Uterus (tissue), 4 donors: ENCODE results near the gene DUSP28. TPM values are rescaled to one million over a fixed set of nuclear protein-coding genes. Genes with fewer than 3 reads are reported as not detected.
"Not testable (repeated sequence)": the region's sequence is repeated elsewhere in the genome, so short reads cannot be mapped to it uniquely, and the experiment has no call there.

ENCODE experiments used
- DNase-seq, 2 donors: peaks; one replicate each; pipeline ENCODE4 v3.0.0-alpha.2; 2019 to 2020
- H3K27ac ChIP-seq, 2 donors: fragments of 200-600 bp; sonication (generic); 1 replicate in 1 of 2; 2 replicates in 1 of 2; pipeline ENCODE4 v1.5.1; 2016 to 2018
- H3K27me3 ChIP-seq, 2 donors: fragments of 200-600 bp; sonication (generic); one replicate each; pipeline ENCODE4 v1.5.1; 2018 to 2019; ENCODE audit warnings: control low read depth in 1 of 2
- H3K36me3 ChIP-seq, 2 donors: fragments of 200-600 bp; sonication (generic); one replicate each; pipeline ENCODE4 v1.5.1; 2019; ENCODE audit warnings: control low read depth in 1 of 2
- H3K4me1 ChIP-seq, 2 donors: fragments of 200-600 bp; sonication (generic); one replicate each; pipeline ENCODE4 v1.5.1; 2018 to 2019; ENCODE audit warnings: control low read depth in 1 of 2
- H3K4me3 ChIP-seq, 2 donors: fragments of 200-600 bp; sonication (generic); 1 replicate in 1 of 2; 2 replicates in 1 of 2; pipeline ENCODE4 v1.5.1; 2018 to 2019; ENCODE audit warnings: mild to moderate bottlenecking in 1 of 2
- H3K9me3 ChIP-seq, 2 donors: fragments of 200-600 bp; sonication (generic); one replicate each; pipeline ENCODE4 v1.5.1; 2019; ENCODE audit warnings: control low read depth in 1 of 2
- POLR2A ChIP-seq, 2 donors: fragments of 450-650 bp; IDR thresholded peaks; one replicate each; pipeline ENCODE4 v1.6.1; 2016; ENCODE audit warnings: antibody characterized with exemption in 2 of 2, mild to moderate bottlenecking in 1 of 2, moderate library complexity in 1 of 2
- intact Hi-C: fragments of 100-400 bp; cut with DNase I; formaldehyde crosslinking; loops from one replicate; pipeline ENCODE4 v1.15.1; 2023; ENCODE audit warnings: low total_unique reads
- total RNA-seq, 4 donors: library from RNA; depleted of rRNA in 3 of 4; stranded (reverse); fragments of >200 nt in 3 of 4; gene quantifications; one replicate each; pipeline versions ENCODE4 v1.1.0 to v1.2.4, GENCODE V29; 2014 to 2023
- TF ChIP-seq, protein P1 (sequence below), 4 experiments: fragments of 200-600 bp in 2 of 4; fragments of 450-650 bp in 2 of 4; sonication (generic) in 2 of 4; IDR thresholded peaks; one replicate each; pipeline ENCODE4 v1.5.1; 2016 to 2019; ENCODE audit warnings: antibody characterized with exemption in 4 of 4, mild to moderate bottlenecking in 2 of 4, moderate library complexity in 1 of 4
- donor health status: DM: yes; HTN: yes; CAD: no.

The DUSP28 gene
- total RNA-seq, 4 donors from 2014 or later: 0.26 to 3.7 (median 2.6) TPM

DNA sequence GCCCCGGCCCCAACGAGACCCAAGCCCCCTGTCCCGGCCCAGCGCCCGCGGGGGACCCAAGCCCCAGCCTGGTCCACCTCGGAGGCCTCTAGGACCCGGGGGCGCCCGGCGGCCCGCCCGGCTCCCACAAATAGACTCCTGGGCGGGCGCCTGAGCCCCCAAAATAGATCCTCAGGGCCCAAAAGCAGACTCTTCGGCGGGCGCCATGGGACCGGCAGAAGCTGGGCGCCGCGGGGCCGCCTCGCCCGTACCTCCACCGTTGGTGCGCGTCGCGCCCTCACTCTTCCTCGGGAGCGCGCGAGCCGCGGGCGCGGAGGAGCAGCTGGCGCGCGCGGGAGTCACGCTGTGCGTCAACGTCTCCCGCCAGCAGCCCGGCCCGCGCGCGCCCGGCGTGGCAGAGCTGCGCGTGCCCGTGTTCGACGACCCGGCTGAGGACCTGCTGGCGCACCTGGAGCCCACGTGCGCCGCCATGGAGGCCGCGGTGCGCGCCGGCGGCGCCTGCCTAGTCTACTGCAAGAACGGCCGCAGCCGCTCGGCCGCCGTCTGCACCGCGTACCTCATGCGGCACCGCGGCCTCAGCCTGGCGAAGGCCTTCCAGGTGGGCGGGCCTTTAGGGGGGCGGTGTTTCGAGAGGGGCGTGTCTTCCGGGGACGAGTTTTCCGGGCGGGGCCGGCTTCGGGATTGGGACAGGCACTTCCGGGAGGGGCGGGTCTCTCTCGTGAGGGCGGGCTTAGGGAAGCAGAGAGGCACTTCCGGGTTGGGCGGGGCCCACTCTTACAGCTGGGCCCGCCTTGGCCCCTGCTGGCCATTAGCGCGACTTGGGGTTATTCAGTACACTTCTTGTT, 545 bp downstream of the DUSP28 start:
- intact Hi-C loops: no loop called here
- peaks cover 3 to 17% of the 10 kb centered on the region in 2 donors for H3K4me1 ChIP-seq
- H3K27me3 ChIP-seq: peaks cover 0 to 7% of the 10 kb centered on the region in 2 donors
- H3K27ac ChIP-seq: peak overlapping the region; percentile 94 to 98
- TF ChIP-seq POLR2A (IDR thresholded peaks at IDR 0.05): peak; percentile 56 to 93
- TF ChIP-seq, protein P1, sequence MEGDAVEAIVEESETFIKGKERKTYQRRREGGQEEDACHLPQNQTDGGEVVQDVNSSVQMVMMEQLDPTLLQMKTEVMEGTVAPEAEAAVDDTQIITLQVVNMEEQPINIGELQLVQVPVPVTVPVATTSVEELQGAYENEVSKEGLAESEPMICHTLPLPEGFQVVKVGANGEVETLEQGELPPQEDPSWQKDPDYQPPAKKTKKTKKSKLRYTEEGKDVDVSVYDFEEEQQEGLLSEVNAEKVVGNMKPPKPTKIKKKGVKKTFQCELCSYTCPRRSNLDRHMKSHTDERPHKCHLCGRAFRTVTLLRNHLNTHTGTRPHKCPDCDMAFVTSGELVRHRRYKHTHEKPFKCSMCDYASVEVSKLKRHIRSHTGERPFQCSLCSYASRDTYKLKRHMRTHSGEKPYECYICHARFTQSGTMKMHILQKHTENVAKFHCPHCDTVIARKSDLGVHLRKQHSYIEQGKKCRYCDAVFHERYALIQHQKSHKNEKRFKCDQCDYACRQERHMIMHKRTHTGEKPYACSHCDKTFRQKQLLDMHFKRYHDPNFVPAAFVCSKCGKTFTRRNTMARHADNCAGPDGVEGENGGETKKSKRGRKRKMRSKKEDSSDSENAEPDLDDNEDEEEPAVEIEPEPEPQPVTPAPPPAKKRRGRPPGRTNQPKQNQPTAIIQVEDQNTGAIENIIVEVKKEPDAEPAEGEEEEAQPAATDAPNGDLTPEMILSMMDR (IDR thresholded peaks at IDR 0.05): peak; percentile 28 to 49 (median 32)
- DNase-seq: peak; percentile 100
- no peaks in the 10 kb centered on the region for H3K9me3 ChIP-seq
- H3K4me3 ChIP-seq: peak overlapping the region; percentile 64 to 74
- no peaks in the 10 kb centered on the region for H3K36me3 ChIP-seq

DNA sequence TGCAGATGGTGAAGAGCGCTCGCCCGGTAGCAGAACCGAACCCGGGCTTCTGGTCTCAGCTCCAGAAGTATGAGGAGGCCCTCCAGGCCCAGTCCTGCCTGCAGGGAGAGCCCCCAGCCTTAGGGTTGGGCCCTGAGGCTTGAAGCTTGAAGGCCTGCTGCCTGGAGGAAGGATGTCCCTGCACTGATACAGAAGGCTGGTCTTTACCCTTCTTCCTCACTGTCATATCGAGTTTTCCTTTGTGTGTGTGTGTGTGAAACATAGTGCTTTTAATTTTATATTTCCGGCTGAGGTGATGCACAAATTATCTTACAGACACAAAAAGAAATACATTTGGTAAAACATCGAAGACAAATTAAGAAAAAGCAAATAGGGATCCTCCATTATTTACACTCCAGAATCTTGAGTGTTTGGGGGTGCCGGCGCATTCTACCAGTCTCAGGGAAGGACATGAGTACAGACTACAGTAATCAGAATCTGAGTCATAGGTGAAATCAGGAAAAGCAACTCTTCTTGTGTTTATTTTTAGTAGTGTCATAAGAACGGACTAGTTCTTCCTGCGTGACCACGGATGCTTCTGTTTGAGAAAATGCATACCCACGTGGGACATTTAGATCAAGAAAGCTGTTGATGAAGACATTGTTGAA, 1.3 kb downstream of the DUSP28 start:
- intact Hi-C loops: no loop called here
- TF ChIP-seq, protein P1 (IDR thresholded peaks at IDR 0.05): peak in 1 of 4 experiments; percentile 3
- TF ChIP-seq POLR2A (IDR thresholded peaks at IDR 0.05): no peak
- peaks cover 8 to 23% of the 10 kb centered on the region in 2 donors for H3K4me1 ChIP-seq
- peak overlapping the region; percentile 32 to 64 for H3K4me3 ChIP-seq
- H3K36me3 ChIP-seq: no peaks in the 10 kb centered on the region
- no peak for DNase-seq
- H3K9me3 ChIP-seq: no peaks in the 10 kb centered on the region
- peaks cover 0 to 7% of the 10 kb centered on the region in 2 donors for H3K27me3 ChIP-seq
- H3K27ac ChIP-seq: peak overlapping the region; percentile 80 to 94

DNA sequence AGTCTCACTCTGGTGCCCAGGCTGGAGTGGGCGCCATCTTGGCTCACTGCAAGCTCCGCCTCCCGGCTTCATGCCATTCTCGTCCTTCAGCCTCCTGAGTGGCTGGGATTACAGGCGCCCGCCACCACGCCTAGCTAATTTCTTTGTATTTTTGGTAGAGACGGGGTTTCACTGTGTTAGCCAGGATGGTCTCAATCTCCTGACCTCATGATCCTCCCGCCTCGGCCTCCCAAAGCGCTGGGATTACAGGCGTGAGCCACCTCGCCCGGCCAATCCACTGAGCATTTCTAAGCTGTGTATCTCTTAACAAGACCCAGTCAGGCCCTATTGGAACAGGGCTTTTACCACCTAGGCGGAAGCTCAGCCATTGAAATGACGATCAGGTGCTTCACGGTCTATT, 3.1 kb downstream of the DUSP28 start:
- H3K4me1 ChIP-seq: peaks cover 8 to 25% of the 10 kb centered on the region in 2 donors
- intact Hi-C loops, H3K27ac ChIP-seq: not testable (repeated sequence)

DNA sequence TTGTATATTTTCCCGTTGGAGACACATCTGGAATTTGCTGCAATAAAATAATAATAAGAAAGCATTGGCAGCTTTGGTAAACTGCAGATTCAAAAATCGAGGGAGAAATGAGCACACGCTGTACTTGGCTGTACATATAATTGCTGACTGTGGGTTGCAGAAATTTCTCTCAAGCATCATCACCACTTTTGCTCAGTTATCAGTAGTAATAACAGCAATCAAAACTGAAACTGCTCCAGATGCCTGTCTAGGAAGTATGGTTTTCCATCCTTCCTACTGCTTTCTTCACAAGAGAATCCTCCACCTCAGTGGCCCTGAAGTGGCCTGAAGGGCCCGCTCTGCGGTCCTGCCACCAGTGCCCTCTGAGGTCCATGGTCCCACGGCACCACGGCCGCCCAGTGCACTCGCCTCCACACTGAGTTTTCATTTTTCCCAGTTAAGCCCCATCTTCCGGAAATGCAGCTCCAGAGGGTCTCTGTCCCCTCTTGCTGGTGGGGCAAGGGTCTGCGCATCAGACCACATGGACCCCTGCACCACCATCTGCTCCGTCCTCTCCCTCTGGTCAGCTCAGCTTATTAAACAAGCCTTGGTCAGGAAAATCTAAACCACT, 3.9 kb downstream of the DUSP28 start:
- H3K4me1 ChIP-seq: peaks cover 8 to 25% of the 10 kb centered on the region in 2 donors
- DNase-seq: peak in 1 of 2 donors; percentile 9
- no peaks in the 10 kb centered on the region for H3K27me3 ChIP-seq
- no peak overlapping the region for H3K27ac ChIP-seq
- intact Hi-C loops: no loop called here
- no peak overlapping the region for H3K4me3 ChIP-seq
- H3K36me3 ChIP-seq: no peaks in the 10 kb centered on the region
- H3K9me3 ChIP-seq: no peaks in the 10 kb centered on the region
- no peak for TF ChIP-seq POLR2A (IDR thresholded peaks at IDR 0.05)
- TF ChIP-seq, protein P1 (IDR thresholded peaks at IDR 0.05): no peak

More for the DNA sequence above, 3.1 kb downstream of the DUSP28 start:
- H3K4me3 ChIP-seq, H3K9me3 ChIP-seq, H3K36me3 ChIP-seq, H3K27me3 ChIP-seq: not testable (repeated sequence)
- DNase-seq: peak in 1 of 2 donors; percentile 13

DNA sequence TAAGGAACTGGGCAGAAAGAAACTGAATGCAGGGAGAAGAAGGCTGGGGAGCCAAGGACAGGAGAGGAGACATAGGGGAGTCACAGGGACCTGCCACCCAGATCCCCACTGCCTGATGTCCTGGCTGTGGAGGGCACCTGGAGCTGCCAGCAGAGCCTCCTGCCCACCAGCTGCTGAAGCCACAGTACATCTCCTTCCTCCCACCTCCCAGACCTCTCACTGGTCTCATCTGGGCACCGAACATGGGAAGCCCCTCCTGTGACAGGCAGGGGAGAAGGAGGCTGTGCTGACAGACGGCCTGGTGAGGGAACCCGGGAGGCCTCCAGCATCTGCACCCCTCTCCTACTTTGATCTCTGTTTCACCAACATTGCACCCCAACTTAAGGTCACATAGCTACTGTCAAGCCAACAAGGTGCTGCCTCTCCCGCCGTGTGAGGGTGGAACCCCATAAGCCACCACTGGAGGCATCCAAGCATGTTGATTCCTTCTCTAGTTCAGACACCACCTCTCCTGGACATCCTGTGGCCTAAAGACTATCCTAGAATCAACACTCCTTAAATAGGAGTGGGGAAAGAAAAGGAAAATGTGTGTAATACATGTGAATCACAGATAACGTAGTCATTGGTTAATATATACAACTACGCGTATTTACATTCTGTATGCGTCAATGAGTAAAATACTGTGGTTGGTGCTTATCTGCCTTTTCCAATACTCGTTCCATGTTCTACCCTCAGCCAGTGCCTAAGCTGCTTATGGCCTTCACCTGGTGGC, 4.6 kb downstream of the DUSP28 start:
- TF ChIP-seq, protein P1 (IDR thresholded peaks at IDR 0.05): no peak
- no peak for TF ChIP-seq POLR2A (IDR thresholded peaks at IDR 0.05)
- intact Hi-C loops: no loop called here
- no peaks in the 10 kb centered on the region for H3K36me3 ChIP-seq
- H3K27ac ChIP-seq: no peak overlapping the region
- H3K27me3 ChIP-seq: no peaks in the 10 kb centered on the region
- DNase-seq: peak in 1 of 2 donors; percentile 9
- no peak overlapping the region for H3K4me3 ChIP-seq
- no peaks in the 10 kb centered on the region for H3K9me3 ChIP-seq
- peaks cover 8 to 26% of the 10 kb centered on the region in 2 donors for H3K4me1 ChIP-seq
